DOHH2 (cell line): Measurements from ENCODE around the gene TULP3.

Source experiments
- H3F3A ChIP-seq: fragments of 200-600 bp; sonication (generic), shearing (Covaris generic); 2 replicates; pipeline ENCODE4 v1.6.0; 2016; ENCODE audit warnings: antibody characterized with exemption, mild to moderate bottlenecking; ENCODE audit not compliant: control insufficient read depth, insufficient read depth
- H3K27ac ChIP-seq: fragments of 200-600 bp; sonication (generic); 2 replicates; pipeline ENCODE4 v1.5.1; 2014; ENCODE audit warnings: low read depth, mild to moderate bottlenecking, low read length, moderate library complexity
- H3K27me3 ChIP-seq: fragments of 200-600 bp; sonication (generic); 2 replicates; pipeline ENCODE4 v1.6.1; 2014; ENCODE audit warnings: mild to moderate bottlenecking, low read length, mixed read lengths; ENCODE audit not compliant: control insufficient read depth
- H3K36me3 ChIP-seq: fragments of 200-600 bp; sonication (generic); 2 replicates; pipeline ENCODE4 v1.6.1; 2014; ENCODE audit warnings: mild to moderate bottlenecking, low read length, moderate library complexity, mixed read lengths; ENCODE audit not compliant: control insufficient read depth
- H3K4me1 ChIP-seq: fragments of 200-600 bp; sonication (generic); 2 replicates; pipeline ENCODE4 v1.6.1; 2014; ENCODE audit warnings: mild to moderate bottlenecking, low read length, mixed read lengths; ENCODE audit not compliant: control insufficient read depth
- H3K4me2 ChIP-seq: fragments of 200-600 bp; sonication (generic); 2 replicates; pipeline ENCODE4 v1.6.0; 2014; ENCODE audit warnings: mild to moderate bottlenecking, low read length, moderate library complexity
- H3K4me3 ChIP-seq: fragments of 200-600 bp; sonication (generic); 2 replicates; pipeline ENCODE4 v1.5.1; 2014; ENCODE audit warnings: mild to moderate bottlenecking, low read length, mixed read lengths
- H3K79me2 ChIP-seq: fragments of 200-600 bp; sonication (generic); 2 replicates; pipeline ENCODE4 v1.6.1; 2014; ENCODE audit warnings: mild to moderate bottlenecking, low read length, mixed read lengths; ENCODE audit not compliant: control insufficient read depth
- H3K9me2 ChIP-seq: fragments of 200-600 bp; sonication (generic); replicated peaks from 2 replicates; pipeline ENCODE4 v1.6.1; 2014; ENCODE audit warnings: mild to moderate bottlenecking, low read length, mixed read lengths; ENCODE audit not compliant: control insufficient read depth
- H3K9me3 ChIP-seq: fragments of 200-600 bp; sonication (generic); 2 replicates; pipeline ENCODE4 v1.6.1; 2014; ENCODE audit warnings: antibody characterized with exemption, low read length, mixed read lengths; ENCODE audit not compliant: control insufficient read depth, insufficient read depth
- H4K20me1 ChIP-seq: fragments of 200-600 bp; sonication (generic); 2 replicates; pipeline ENCODE4 v1.6.0; 2014; ENCODE audit warnings: low read depth, mild to moderate bottlenecking, antibody characterized with exemption, low read length, moderate library complexity; ENCODE audit not compliant: control insufficient read depth, insufficient read depth
- CTCF ChIP-seq: fragments of 200-600 bp; sonication (generic); IDR thresholded peaks from one replicate; pipeline ENCODE4 v1.5.1; 2014; ENCODE audit warnings: antibody characterized with exemption, mild to moderate bottlenecking, low read depth, low read length; ENCODE audit not compliant: poor library complexity, severe bottlenecking
- EZH2phosphoT487 ChIP-seq: fragments of 200-600 bp; sonication (generic); IDR thresholded peaks from 2 replicates; pipeline ENCODE4 v1.6.1; 2017; ENCODE audit warnings: borderline replicate concordance, mild to moderate bottlenecking, antibody characterized with exemption, low read length, moderate library complexity, mixed read lengths

The TULP3 gene

DNA sequence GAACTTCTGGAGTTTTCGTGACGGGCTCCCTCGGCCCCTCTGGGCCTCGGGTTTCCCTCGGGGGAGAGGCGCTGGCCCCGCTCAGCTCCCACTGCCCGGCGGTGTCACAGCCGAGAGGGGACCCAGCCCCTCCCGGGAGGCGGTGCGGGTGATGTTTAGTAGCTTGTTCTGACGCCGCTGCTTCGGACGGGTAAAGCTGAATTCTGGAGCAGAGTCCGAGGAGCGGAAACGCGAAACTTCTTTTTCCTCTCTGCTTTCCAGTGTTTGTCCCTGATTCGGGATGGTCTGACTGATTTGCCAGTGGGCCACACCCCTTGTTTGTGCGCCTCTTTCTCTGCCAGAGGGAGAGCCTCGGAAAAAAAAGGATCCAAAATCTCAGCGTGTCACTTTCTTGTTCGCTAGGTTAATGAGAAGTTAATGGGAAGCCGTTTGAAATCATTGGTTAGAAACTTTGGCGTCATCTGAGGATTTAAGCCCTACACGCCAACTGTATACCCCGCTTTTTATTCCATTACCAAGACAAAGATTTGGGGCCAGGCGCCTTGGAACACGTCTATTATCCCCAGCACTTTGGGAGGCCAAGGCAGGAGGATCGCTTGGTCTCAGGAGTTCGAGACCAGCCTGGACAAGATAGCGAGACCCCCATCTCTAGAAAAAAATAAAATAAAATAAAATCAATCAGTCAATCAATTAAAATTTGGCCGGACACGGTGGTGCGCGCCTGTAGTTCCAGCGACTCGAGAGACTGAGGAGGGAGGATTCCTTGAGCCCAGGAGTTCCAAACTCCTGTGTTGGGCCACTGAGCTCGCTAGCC lies 756 bp downstream of the TULP3 start:
- Histone ChIP-seq H3K4me1 (peaks cover 16% of the 10 kb centered on the region), H3K9me3 (no peaks in the 10 kb centered on the region), H3K4me3 (peak overlapping the region; percentile 84), H4K20me1 (no peaks in the 10 kb centered on the region), H3K36me3 (peaks cover 23% of the 10 kb centered on the region), H3K27ac (peak overlapping the region; percentile 6; the same call in 1 of the 2 replicates), H3K79me2 (peaks cover 26% of the 10 kb centered on the region), H3K9me2 (no peaks in the 10 kb centered on the region), H3K4me2 (peak overlapping the region; percentile 99), H3K27me3 (no peaks in the 10 kb centered on the region), H3F3A (peaks cover 12% of the 10 kb centered on the region; the same call in 1 of the 2 replicates)
- TF ChIP-seq CTCF (no peak), EZH2phosphoT487 (no peak)

DNA sequence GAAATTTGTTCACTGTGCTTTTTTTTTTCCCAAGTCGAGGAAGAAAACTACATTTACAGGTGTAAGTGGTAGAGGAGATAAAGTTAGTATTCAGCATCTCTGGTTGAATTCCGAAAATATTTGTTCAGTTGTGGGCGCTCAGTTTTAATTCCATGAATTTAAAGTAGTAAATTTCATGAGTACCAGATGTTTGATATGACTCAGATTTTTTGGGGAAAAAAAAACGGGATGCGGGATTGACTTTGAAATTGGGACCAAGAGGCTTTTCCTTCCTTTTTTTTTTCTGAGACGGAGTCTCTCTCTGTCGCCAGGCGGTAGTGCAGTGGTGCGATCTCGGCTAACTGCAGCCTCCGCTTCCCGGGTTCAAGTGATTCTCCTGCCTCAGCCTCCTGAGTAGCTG lies 1.6 kb downstream of the TULP3 start:
- Histone ChIP-seq H3K79me2 (peaks cover 27% of the 10 kb centered on the region), H4K20me1 (no peaks in the 10 kb centered on the region), H3K4me3 (no peak overlapping the region), H3K9me3 (no peaks in the 10 kb centered on the region), H3K36me3 (peaks cover 18% of the 10 kb centered on the region), H3K4me2 (peak overlapping the region; percentile 99), H3K27me3 (no peaks in the 10 kb centered on the region), H3K27ac (no peak overlapping the region), H3K4me1 (peaks cover 16% of the 10 kb centered on the region), H3K9me2 (no peaks in the 10 kb centered on the region), H3F3A (peaks cover 12% of the 10 kb centered on the region; the same call in 1 of the 2 replicates)
- no peak for TF ChIP-seq EZH2phosphoT487
- TF ChIP-seq CTCF = no peak

DNA sequence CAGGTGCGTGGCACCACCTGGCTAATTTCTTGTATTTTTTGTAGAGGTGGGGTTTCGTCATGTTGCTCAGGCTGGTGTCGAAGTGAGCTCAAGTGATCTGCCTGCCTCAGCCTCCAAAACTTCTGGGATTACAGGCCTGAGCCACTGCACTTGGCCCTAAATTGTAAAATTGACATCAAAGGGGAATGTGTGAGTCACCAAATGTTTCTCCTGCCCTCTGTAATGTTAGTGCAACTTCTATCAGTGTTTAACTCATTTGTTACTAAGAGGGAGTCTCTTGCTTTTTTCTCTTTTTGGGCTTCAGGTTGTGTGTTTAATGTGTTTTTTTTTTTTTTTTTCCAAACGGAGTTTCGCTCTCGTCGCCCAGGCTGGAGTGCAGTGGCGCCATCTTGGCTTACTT lies 2.3 kb downstream of the TULP3 start:
- Histone ChIP-seq H3K36me3 (peaks cover 12% of the 10 kb centered on the region), H3K4me3 (no peak overlapping the region), H3K79me2 (peaks cover 27% of the 10 kb centered on the region), H3K9me2 (no peaks in the 10 kb centered on the region), H3F3A (peaks cover 12% of the 10 kb centered on the region; the same call in 1 of the 2 replicates), H4K20me1 (no peaks in the 10 kb centered on the region), H3K4me2 (no peak overlapping the region), H3K4me1 (peaks cover 16% of the 10 kb centered on the region), H3K27ac (no peak overlapping the region), H3K9me3 (no peaks in the 10 kb centered on the region), H3K27me3 (no peaks in the 10 kb centered on the region)
- TF ChIP-seq CTCF = no peak
- no peak for TF ChIP-seq EZH2phosphoT487
